Esophagus squamous epithelium (tissue), 5 donors: Measurements from ENCODE around the gene PCDHGA1. TPM values are rescaled to one million over a fixed set of nuclear protein-coding genes. Genes with fewer than 3 reads are reported as not detected.

Experiments
- DNase-seq: peaks from one replicate; lab custom pipeline; 2025; lab: John Stamatoyannopoulos, UW
- H3K27ac ChIP-seq, 4 donors: fragments of 200-600 bp; sonication (generic); one replicate each; pipeline ENCODE4 v1.5.1; 2016 to 2019; ENCODE audit warnings: mild to moderate bottlenecking in 1 of 4
- H3K27me3 ChIP-seq, 4 donors: fragments of 200-600 bp; sonication (generic); 1 replicate in 3 of 4; 2 replicates in 1 of 4; pipeline versions ENCODE4 v1.5.1 to v1.6.0; 2017 to 2021; ENCODE audit warnings: antibody characterized with exemption in 1 of 4
- H3K36me3 ChIP-seq, 3 donors: fragments of 200-600 bp; sonication (generic); one replicate each; pipeline ENCODE4 v1.5.1; 2016 to 2019
- H3K4me1 ChIP-seq, 3 donors: fragments of 200-600 bp; sonication (generic); one replicate each; pipeline ENCODE4 v1.5.1; 2017 to 2019
- H3K4me3 ChIP-seq, 4 donors: fragments of 200-600 bp; sonication (generic); 1 replicate in 3 of 4; 2 replicates in 1 of 4; pipeline ENCODE4 v1.5.1; 2016 to 2019; ENCODE audit warnings: mild to moderate bottlenecking in 2 of 4, moderate library complexity in 1 of 4
- H3K9me3 ChIP-seq, 3 donors: fragments of 200-600 bp; sonication (generic); one replicate each; pipeline ENCODE4 v1.5.1; 2016 to 2019
- POLR2A ChIP-seq, 4 donors: fragments of 450-650 bp; IDR thresholded peaks; one replicate each; pipeline ENCODE4 v1.6.1; 2017; ENCODE audit warnings: antibody characterized with exemption in 4 of 4, mild to moderate bottlenecking in 4 of 4, moderate library complexity in 3 of 4
- WGBS, 2 donors: methylation state at CpG; one replicate each; pipeline ENCODE4 v1.1.5; 2018; 5-methylcytosine and 5-hydroxymethylcytosine counted together
- intact Hi-C: fragments of 100-400 bp; cut with DNase I; formaldehyde crosslinking; loops from one replicate; pipeline ENCODE4 v1.15.0; 2022
- total RNA-seq, 4 donors: library from RNA; depleted of rRNA; stranded (reverse); fragments of >200 nt; gene quantifications; one replicate each; pipeline ENCODE4 v1.1.0, GENCODE V29; 2016
- TF ChIP-seq, protein P1 (sequence below), 6 experiments: fragments of 450-650 bp in 4 of 6; fragments of 200-600 bp in 2 of 6; sonication (generic) in 2 of 6; IDR thresholded peaks; one replicate each; pipeline ENCODE4 v1.5.1; 2016 to 2019; ENCODE audit warnings: antibody characterized with exemption in 6 of 6, mild to moderate bottlenecking in 4 of 6, moderate library complexity in 4 of 6
- donor health status: DM: yes; HTN: yes; CAD: no.

Gene PCDHGA1
- total RNA-seq, 4 donors from 2014 or later: 0.19 to 0.66 (median 0.34) TPM

- WGBS, 2 donors: 96 to 100% methylated on average over 3 of the region's 3 CpGs
- Histone ChIP-seq H3K4me1 (no peaks in the 10 kb centered on the region), H3K27ac (no peak overlapping the region), H3K36me3 (no peaks in the 10 kb centered on the region), H3K4me3 (no peak overlapping the region), H3K9me3 (no peaks in the 10 kb centered on the region), H3K27me3 (no peaks in the 10 kb centered on the region)
- TF ChIP-seq, protein P1, sequence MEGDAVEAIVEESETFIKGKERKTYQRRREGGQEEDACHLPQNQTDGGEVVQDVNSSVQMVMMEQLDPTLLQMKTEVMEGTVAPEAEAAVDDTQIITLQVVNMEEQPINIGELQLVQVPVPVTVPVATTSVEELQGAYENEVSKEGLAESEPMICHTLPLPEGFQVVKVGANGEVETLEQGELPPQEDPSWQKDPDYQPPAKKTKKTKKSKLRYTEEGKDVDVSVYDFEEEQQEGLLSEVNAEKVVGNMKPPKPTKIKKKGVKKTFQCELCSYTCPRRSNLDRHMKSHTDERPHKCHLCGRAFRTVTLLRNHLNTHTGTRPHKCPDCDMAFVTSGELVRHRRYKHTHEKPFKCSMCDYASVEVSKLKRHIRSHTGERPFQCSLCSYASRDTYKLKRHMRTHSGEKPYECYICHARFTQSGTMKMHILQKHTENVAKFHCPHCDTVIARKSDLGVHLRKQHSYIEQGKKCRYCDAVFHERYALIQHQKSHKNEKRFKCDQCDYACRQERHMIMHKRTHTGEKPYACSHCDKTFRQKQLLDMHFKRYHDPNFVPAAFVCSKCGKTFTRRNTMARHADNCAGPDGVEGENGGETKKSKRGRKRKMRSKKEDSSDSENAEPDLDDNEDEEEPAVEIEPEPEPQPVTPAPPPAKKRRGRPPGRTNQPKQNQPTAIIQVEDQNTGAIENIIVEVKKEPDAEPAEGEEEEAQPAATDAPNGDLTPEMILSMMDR (IDR thresholded peaks at IDR 0.05): no peak
- no peak for TF ChIP-seq POLR2A (IDR thresholded peaks at IDR 0.05)
- intact Hi-C loops: no loop called here
- no peak for DNase-seq
These were observed 135.0 kb downstream of the PCDHGA1 start for GRCh38 chr5:141465351-141465750.

DNA sequence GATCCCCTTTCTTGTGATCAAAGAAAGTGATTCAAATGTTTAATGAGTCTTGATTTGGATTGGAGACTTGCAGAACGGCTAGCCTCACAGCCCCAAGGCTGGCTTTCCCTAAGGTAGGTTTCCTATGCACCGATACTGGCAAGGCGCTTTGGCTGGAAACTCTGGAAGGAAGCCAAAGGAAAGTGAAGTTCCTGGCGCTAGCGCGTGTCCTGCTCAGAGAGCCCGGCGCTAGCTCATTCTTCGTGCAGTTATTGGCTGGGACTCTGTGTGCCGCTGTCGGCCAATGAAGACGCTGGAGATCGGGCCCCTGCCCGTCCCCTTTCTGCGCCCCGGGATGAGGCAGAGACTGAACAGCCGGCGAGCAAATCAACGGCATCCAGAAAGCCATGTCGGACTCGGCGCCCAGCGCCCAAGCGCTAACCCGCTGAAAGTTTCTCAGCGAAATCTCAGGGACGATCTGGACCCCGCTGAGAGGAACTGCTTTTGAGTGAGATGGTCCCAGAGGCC, 145.4 kb downstream of the PCDHGA1 start, which contains the start of gene PCDHGC3:
Gene PCDHGC3 (plus strand): TSS at position 342 of the 507 bp plus-strand sequence. CDS start 151 bp downstream, at position 493.
- Histone ChIP-seq H3K9me3 (no peaks in the 10 kb centered on the region), H3K27ac (peak within 1 kb of the TSS; percentile 79 to 93 (median 92)), H3K36me3 (peaks cover 0 to 3% (median 0%) of the 10 kb centered on the region in 3 donors), H3K4me1 (peaks cover 15 to 52% (median 28%) of the 10 kb centered on the region in 3 donors), H3K4me3 (peak within 1 kb of the TSS; percentile 56 to 77 (median 72)), H3K27me3 (no peaks in the 10 kb centered on the region)
- peak in 2 of 4 donors; percentile 55 to 66 for TF ChIP-seq POLR2A (IDR thresholded peaks at IDR 0.05)
- TF ChIP-seq, protein P1 (IDR thresholded peaks at IDR 0.05): peak; percentile 12 to 44 (median 33)
- DNase-seq: peak; percentile 36
- intact Hi-C loops: loop anchor here (5.0 to 10.0 kb wide), 2 partner anchors 37 to 79 kb away; no protein-coding TSS in a partner anchor
- 4% methylated on average over 5 of the region's 28 CpGs; no CpG with 5 or more reads in 1 of the 2 donors for WGBS, 2 donors

DNA sequence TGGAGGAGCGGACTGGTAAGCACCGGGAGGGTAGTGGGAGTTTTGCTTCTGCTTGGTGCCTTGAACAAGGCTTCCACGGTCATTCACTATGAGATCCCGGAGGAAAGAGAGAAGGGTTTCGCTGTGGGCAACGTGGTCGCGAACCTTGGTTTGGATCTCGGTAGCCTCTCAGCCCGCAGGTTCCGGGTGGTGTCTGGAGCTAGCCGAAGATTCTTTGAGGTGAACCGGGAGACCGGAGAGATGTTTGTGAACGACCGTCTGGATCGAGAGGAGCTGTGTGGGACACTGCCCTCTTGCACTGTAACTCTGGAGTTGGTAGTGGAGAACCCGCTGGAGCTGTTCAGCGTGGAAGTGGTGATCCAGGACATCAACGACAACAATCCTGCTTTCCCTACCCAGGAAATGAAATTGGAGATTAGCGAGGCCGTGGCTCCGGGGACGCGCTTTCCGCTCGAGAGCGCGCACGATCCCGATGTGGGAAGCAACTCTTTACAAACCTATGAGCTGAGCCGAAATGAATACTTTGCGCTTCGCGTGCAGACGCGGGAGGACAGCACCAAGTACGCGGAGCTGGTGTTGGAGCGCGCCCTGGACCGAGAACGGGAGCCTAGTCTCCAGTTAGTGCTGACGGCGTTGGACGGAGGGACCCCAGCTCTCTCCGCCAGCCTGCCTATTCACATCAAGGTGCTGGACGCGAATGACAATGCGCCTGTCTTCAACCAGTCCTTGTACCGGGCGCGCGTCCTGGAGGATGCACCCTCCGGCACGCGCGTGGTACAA, 146.0 kb downstream of the PCDHGA1 start:
- Histone ChIP-seq H3K9me3 (no peaks in the 10 kb centered on the region), H3K4me3 (peak overlapping the region; percentile 56 to 77 (median 72)), H3K36me3 (no peaks in the 10 kb centered on the region), H3K27ac (peak overlapping the region; percentile 79 to 93 (median 92)), H3K4me1 (peaks cover 15 to 58% (median 32%) of the 10 kb centered on the region in 3 donors), H3K27me3 (no peaks in the 10 kb centered on the region)
- intact Hi-C loops: loop anchor here (5.0 to 10.0 kb wide), 2 partner anchors 36 to 78 kb away; no protein-coding TSS in a partner anchor
- no peak for DNase-seq
- WGBS, 2 donors: 0% methylated on average over 12 to 17 of the region's 58 CpGs
- TF ChIP-seq POLR2A (IDR thresholded peaks at IDR 0.05): peak in 2 of 4 donors; percentile 17 to 25
- TF ChIP-seq, protein P1 (IDR thresholded peaks at IDR 0.05): no peak

- 50% methylated on average over 17 to 24 of the region's 24 CpGs for WGBS, 2 donors
- H3K27me3 ChIP-seq: no peaks in the 10 kb centered on the region
- H3K4me3 ChIP-seq: peak overlapping the region; percentile 56 to 77 (median 72)
- no peaks in the 10 kb centered on the region for H3K36me3 ChIP-seq
- no peak for DNase-seq
- H3K9me3 ChIP-seq: no peaks in the 10 kb centered on the region
- TF ChIP-seq, protein P1 (IDR thresholded peaks at IDR 0.05): no peak
- no peak for TF ChIP-seq POLR2A (IDR thresholded peaks at IDR 0.05)
- intact Hi-C loops: loop anchor here (5.0 to 10.0 kb wide), 2 partner anchors 35 to 78 kb away; no protein-coding TSS in a partner anchor
- peak overlapping the region in 3 of 4 donors; percentile 92 to 93 (median 93) for H3K27ac ChIP-seq
- peaks cover 15 to 66% (median 32%) of the 10 kb centered on the region in 3 donors for H3K4me1 ChIP-seq
These were observed 146.8 kb downstream of the PCDHGA1 start for GRCh38 chr5:141477044-141477575.
